HCT116 (cell line): Measurements from ENCODE around the gene S100A3. TPM values are rescaled to one million over a fixed set of nuclear protein-coding genes. Genes with fewer than 3 reads are reported as not detected.

ENCODE experiments used
- ATAC-seq: fragments of 200-7000 bp; cut with Tn5 transposase; 2 replicates; pipeline ENCODE4 v1.9.1; 2020; ENCODE audit warnings: mild to moderate bottlenecking, moderate library complexity
- BruUV-seq: library from RNA; stranded (reverse); fragments of 400-500 nt; replicated peaks from 2 replicates; lab custom pipeline; 2021; lab: Mats Ljungman, UMichigan
- CTCF ChIA-PET: fragments of 300-600 bp; sonication (Branson Sonifier 250); formaldehyde crosslinking; loops from one replicate; lab custom pipeline; 2021; ENCODE audit warnings: antibody characterized with exemption; lab: Charles Lee
- POLR2A ChIA-PET: fragments of 300-600, 350-600 bp; sonication (Branson Sonifier 250); formaldehyde crosslinking; loops from one replicate; lab custom pipeline; 2021; ENCODE audit warnings: antibody characterized with exemption; lab: Charles Lee
- RAD21 ChIA-PET, 2 experiments: fragments of 300-600 bp; sonication (Branson Sonifier 250); formaldehyde crosslinking; loops; one replicate each; lab custom pipeline; 2023; ENCODE audit warnings: low total read pairs in 2 of 2; ENCODE audit not compliant: uncharacterized antibody in 2 of 2, unreplicated experiment in 2 of 2, low non-redundant PET in 1 of 2; lab: Charles Lee
- DNase-seq: peaks from one replicate; pipeline ENCODE4 v3.0.0-alpha.2; 2010; ENCODE audit warnings: low read depth, low spot score
- H2AFZ ChIP-seq: fragments of 200-600 bp; shearing (Covaris generic), sonication (generic); 2 replicates; pipeline ENCODE4 v1.6.1; 2017; ENCODE audit warnings: low read depth, mixed run types, mixed read lengths, antibody characterized with exemption, low read length; ENCODE audit not compliant: poor library complexity, severe bottlenecking
- H3K27ac ChIP-seq: 2 replicates; pipeline ENCODE4 v1.5.1; 2012; ENCODE audit warnings: low read depth, low read length
- H3K27me3 ChIP-seq: fragments of 200-600 bp; sonication (generic); 2 replicates; pipeline ENCODE4 v1.6.1; 2016; ENCODE audit warnings: mixed run types, low read length, mixed read lengths; ENCODE audit not compliant: insufficient read depth
- H3K36me3 ChIP-seq, 2 experiments: fragments of 200-500 bp in 1 of 2; fragments of 200-600 bp in 1 of 2; sonication (Bioruptor generic) in 1 of 2; sonication (generic) in 1 of 2; 2 replicates each; pipeline versions ENCODE4 v1.5.1 to v1.6.1; 2014 to 2016; ENCODE audit warnings: low read length in 2 of 2, inconsistent platforms in 1 of 2, mixed read lengths in 1 of 2, mixed run types in 1 of 2; ENCODE audit not compliant: insufficient read depth in 2 of 2, control insufficient read depth in 1 of 2
- H3K4me1 ChIP-seq, 2 experiments: fragments of 200-600 bp in 1 of 2; sonication (generic) in 1 of 2; 2 replicates each; pipeline versions ENCODE4 v1.5.1 to v1.6.1; 2012 to 2017; ENCODE audit warnings: low read length in 2 of 2, inconsistent platforms in 1 of 2, mild to moderate bottlenecking in 1 of 2, mixed read lengths in 1 of 2, mixed run types in 1 of 2, moderate library complexity in 1 of 2; ENCODE audit not compliant: insufficient read depth in 2 of 2, control insufficient read depth in 1 of 2
- H3K4me2 ChIP-seq: fragments of 200-600 bp; sonication (generic); 2 replicates; pipeline ENCODE4 v1.6.1; 2017; ENCODE audit warnings: mixed run types, low read length, mixed read lengths
- H3K4me3 ChIP-seq, 2 experiments: fragments of 200-600 bp in 1 of 2; sonication (generic) in 1 of 2; replicated peaks in 1 of 2; 2 replicates each; pipeline ENCODE4 v1.5.1; 2011 to 2016; ENCODE audit warnings: low read length in 2 of 2, control low read depth in 1 of 2, low read depth in 1 of 2, mild to moderate bottlenecking in 1 of 2, mixed read lengths in 1 of 2, mixed run types in 1 of 2
- H3K79me2 ChIP-seq: fragments of 200-600 bp; sonication (generic); 2 replicates; pipeline ENCODE4 v1.6.1; 2017; ENCODE audit warnings: mild to moderate bottlenecking, mixed run types, low read length, moderate library complexity, mixed read lengths; ENCODE audit not compliant: insufficient read depth
- H3K9ac ChIP-seq: fragments of 200-600 bp; sonication (generic); 2 replicates; pipeline ENCODE4 v1.6.1; 2016; ENCODE audit warnings: low read length, mixed read lengths
- H3K9me2 ChIP-seq: fragments of 200-600 bp; sonication (generic), shearing (Covaris generic); 2 replicates; pipeline ENCODE4 v1.6.1; 2017; ENCODE audit warnings: mixed run types, mild to moderate bottlenecking, moderate library complexity; ENCODE audit not compliant: insufficient read depth
- H3K9me3 ChIP-seq, 2 experiments: fragments of 200-500 bp in 1 of 2; fragments of 200-600 bp in 1 of 2; sonication (Bioruptor generic) in 1 of 2; sonication (generic) in 1 of 2; 2 replicates each; pipeline ENCODE4 v1.6.1; 2014 to 2017; ENCODE audit warnings: low read length in 2 of 2, mixed read lengths in 2 of 2, inconsistent platforms in 1 of 2, low read depth in 1 of 2, mild to moderate bottlenecking in 1 of 2, mixed run types in 1 of 2, moderate library complexity in 1 of 2; ENCODE audit not compliant: control insufficient read depth in 1 of 2, insufficient read depth in 1 of 2
- H4K20me1 ChIP-seq: fragments of 200-600 bp; sonication (generic), shearing (Covaris generic); 2 replicates; pipeline ENCODE4 v1.6.1; 2017; ENCODE audit warnings: mixed run types, mild to moderate bottlenecking, moderate library complexity; ENCODE audit not compliant: insufficient read depth
- CTCF ChIP-seq, 3 experiments: fragments of 200-600 bp in 1 of 3; sonication (generic) in 1 of 3; IDR thresholded peaks in 2 of 3; conservative IDR thresholded peaks in 1 of 3; 2 replicates each; pipeline ENCODE4 v1.5.1; 2012 to 2017; ENCODE audit warnings: low read depth in 2 of 3, low read length in 2 of 3, antibody characterized with exemption in 1 of 3, borderline replicate concordance in 1 of 3, control low read depth in 1 of 3, mild to moderate bottlenecking in 1 of 3, mixed read lengths in 1 of 3, mixed run types in 1 of 3, moderate library complexity in 1 of 3; ENCODE audit not compliant: insufficient read depth in 1 of 3
- EGR1 ChIP-seq: IDR thresholded peaks from 2 replicates; pipeline ENCODE4 v1.6.1; 2012; ENCODE audit warnings: low read depth
- ELF1 ChIP-seq: IDR thresholded peaks from 2 replicates; pipeline ENCODE4 v1.6.1; 2012; ENCODE audit warnings: low read depth, borderline replicate concordance
- EZH2 ChIP-seq: fragments of 200-600 bp; sonication (generic); IDR thresholded peaks from 2 replicates; pipeline ENCODE4 v1.6.1; 2017; ENCODE audit warnings: antibody characterized with exemption, mixed run types
- RAD21 ChIP-seq: IDR thresholded peaks from 2 replicates; pipeline ENCODE4 v1.6.1; 2012; ENCODE audit warnings: low read depth, mild to moderate bottlenecking
- SIN3A ChIP-seq: IDR thresholded peaks from 2 replicates; pipeline ENCODE4 v1.6.1; 2012; ENCODE audit warnings: low read depth
- SP1 ChIP-seq: IDR thresholded peaks from 2 replicates; pipeline ENCODE4 v1.6.1; 2012; ENCODE audit warnings: low read depth
- YY1 ChIP-seq: IDR thresholded peaks from 2 replicates; pipeline ENCODE4 v1.6.1; 2011; ENCODE audit warnings: low read length, low read depth, moderate library complexity, mild to moderate bottlenecking; ENCODE audit not compliant: insufficient replicate concordance; ENCODE audit errors: extremely low read depth
- ZBTB33 ChIP-seq: IDR thresholded peaks from 2 replicates; pipeline ENCODE4 v1.6.1; 2011; ENCODE audit warnings: mild to moderate bottlenecking, low read length, moderate library complexity; ENCODE audit not compliant: insufficient replicate concordance; ENCODE audit errors: extremely low read depth
- intact Hi-C: fragments of 100-400 bp; cut with micrococcal nuclease; formaldehyde crosslinking; loops from 2 replicates; pipeline ENCODE4 v1.10.0; 2022
- total RNA-seq: library from RNA; stranded (reverse); gene quantifications from one replicate; pipeline ENCODE4 v1.2.1, GENCODE V29; 2021; ENCODE audit not compliant: unreplicated experiment
- TF ChIP-seq, protein P1 (sequence below): IDR thresholded peaks from 2 replicates; pipeline ENCODE4 v1.6.1; 2012

S100A3 gene
- total RNA-seq, 1 experiment from 2014 or later: 4.2 TPM

GRCh38 chr1:153513666-153514065 lies 35.4 kb downstream of the S100A3 start:
- no peaks in the 10 kb centered on the region for H3K9me2 ChIP-seq
- BruUV-seq: no TSS peak
- H3K4me2 ChIP-seq: no peak overlapping the region
- no peak overlapping the region for H3K4me3 ChIP-seq
- no peak overlapping the region for H3K9ac ChIP-seq
- RAD21 ChIA-PET: no interaction called here
- TF ChIP-seq RAD21 (no peak), SIN3A (no peak), SP1 (no peak), ZBTB33 (no peak), EGR1 (no peak)
- TF ChIP-seq, protein P1, sequence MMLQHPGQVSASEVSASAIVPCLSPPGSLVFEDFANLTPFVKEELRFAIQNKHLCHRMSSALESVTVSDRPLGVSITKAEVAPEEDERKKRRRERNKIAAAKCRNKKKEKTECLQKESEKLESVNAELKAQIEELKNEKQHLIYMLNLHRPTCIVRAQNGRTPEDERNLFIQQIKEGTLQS: no peak
- H2AFZ ChIP-seq: no peak overlapping the region
- H3K36me3 ChIP-seq: no peaks in the 10 kb centered on the region
- H3K27me3 ChIP-seq: no peaks in the 10 kb centered on the region
- POLR2A ChIA-PET: no interaction called here
- H4K20me1 ChIP-seq: no peaks in the 10 kb centered on the region
- H3K9me3 ChIP-seq: no peaks in the 10 kb centered on the region
- intact Hi-C loops: loop anchor here (2.0 kb wide), 1 partner anchor 19 kb away; no protein-coding TSS in a partner anchor
- H3K27ac ChIP-seq: no peak overlapping the region
- peaks cover 27 to 73% of the 10 kb centered on the region in 2 experiments for H3K4me1 ChIP-seq
- ATAC-seq (no peak), DNase-seq (no peak)
- CTCF ChIA-PET: interaction anchor here (0.7 to 2.4 kb wide), 3 partner anchors 19 to 114 kb away, joined by 3 to 7 read pairs (median 4); partner anchors contain the start of gene S100A13
- H3K79me2 ChIP-seq: no peaks in the 10 kb centered on the region

- ATAC-seq: peak; percentile 10; the same call in 1 of the 2 replicates
- H3K27me3 ChIP-seq: no peaks in the 10 kb centered on the region
- H3K9ac ChIP-seq: no peak overlapping the region
- H3K4me3 ChIP-seq: no peak overlapping the region
- H3K9me2 ChIP-seq: no peaks in the 10 kb centered on the region
- no peaks in the 10 kb centered on the region for H3K36me3 ChIP-seq
- ChIA-PET POLR2A (no interaction called here), RAD21 (interaction anchor here in 1 of 2 experiments (0.6 kb wide), 1 partner anchor 94 kb away, joined by 4 read pairs; no protein-coding TSS in a partner anchor), CTCF (interaction anchor here (1.1 to 2.4 kb wide), 2 partner anchors 20 to 115 kb away, joined by 4 to 7 read pairs; partner anchors contain the start of gene S100A13)
- H3K27ac ChIP-seq: peak overlapping the region; percentile 6; the same call in 1 of the 2 replicates
- TF ChIP-seq RAD21 (peak; percentile 52), CTCF (IDR thresholded peaks at IDR 0.05 in 2 of 3, conservative IDR thresholded peaks at IDR 0.05 in 1 of 3; ENCODE audit: borderline replicate concordance in 1 of 3, insufficient read depth in 1 of 3, low read depth in 2 of 3, low read length in 2 of 3) (peak in 2 of 3 experiments; percentile 28 to 29; a peak in 2 of 6 replicates), YY1 (peak; percentile 40), ELF1 (no peak), EZH2 (no peak)
- no TSS peak for BruUV-seq
- H3K4me1 ChIP-seq: peaks cover 27 to 78% of the 10 kb centered on the region in 2 experiments
- H3K9me3 ChIP-seq: no peaks in the 10 kb centered on the region
- peak overlapping the region; percentile 17; the same call in 1 of the 2 replicates for H3K4me2 ChIP-seq
- H4K20me1 ChIP-seq: no peaks in the 10 kb centered on the region
- H2AFZ ChIP-seq: no peak overlapping the region
- intact Hi-C loops: loop anchor here (2.0 kb wide), 1 partner anchor 20 kb away; no protein-coding TSS in a partner anchor
- DNase-seq: no peak
- H3K79me2 ChIP-seq: no peaks in the 10 kb centered on the region
Measured at GRCh38 chr1:153513023-153513422, 36.0 kb downstream of the S100A3 start.
